HT-29 (cell line): ENCODE measurements around the gene VIM. TPM values are rescaled to one million over a fixed set of nuclear protein-coding genes. Genes with fewer than 3 reads are reported as not detected.

Source experiments
- DNase-seq: peaks from one replicate; pipeline ENCODE4 v3.0.0-alpha.2; 2015; ENCODE audit warnings: low spot score
- total RNA-seq: library from RNA; depleted of rRNA; stranded (reverse); fragments of >200 nt; shearing (Covaris generic); gene quantifications from 2 replicates; pipeline ENCODE4 v1.2.3, GENCODE V29; 2014

The VIM gene
- total RNA-seq, 1 experiment from 2014 or later, result not detected

- DNase-seq, result no peak
Measured at GRCh38 chr10:17209881-17210280, 18.2 kb upstream of the VIM start.

- DNase-seq, result no peak
Measured at GRCh38 chr10:17210361-17210760, 17.7 kb upstream of the VIM start.

- DNase-seq, result no peak
Measured at GRCh38 chr10:17212802-17213221, 15.2 kb upstream of the VIM start.

- DNase-seq, result no peak
Measured at GRCh38 chr10:17213646-17214349, 14.2 kb upstream of the VIM start.

GRCh38 chr10:17214526-17214925 is 13.5 kb upstream of the VIM start:
- DNase-seq, result no peak

GRCh38 chr10:17214971-17215781 is 12.9 kb upstream of the VIM start:
- DNase-seq, result no peak

- no peak for DNase-seq
Measured at GRCh38 chr10:17215782-17216122, 12.3 kb upstream of the VIM start.

GRCh38 chr10:17216217-17216900 is 11.7 kb upstream of the VIM start:
- DNase-seq, result peak; percentile 75

GRCh38 chr10:17216901-17217395 is 11.1 kb upstream of the VIM start:
- no peak for DNase-seq

GRCh38 chr10:17217631-17218232 is 10.3 kb upstream of the VIM start:
- no peak for DNase-seq

GRCh38 chr10:17219024-17219423 is 9.0 kb upstream of the VIM start:
- no peak for DNase-seq

- no peak for DNase-seq
Measured at GRCh38 chr10:17220652-17221100, 7.4 kb upstream of the VIM start.

GRCh38 chr10:17222329-17222728 is 5.7 kb upstream of the VIM start:
- no peak for DNase-seq

GRCh38 chr10:17225808-17226207 is 2.2 kb upstream of the VIM start:
- no peak for DNase-seq

GRCh38 chr10:17226891-17227303 is 1.1 kb upstream of the VIM start:
- DNase-seq, result no peak

- DNase-seq, result no peak
Measured at GRCh38 chr10:17227367-17228090, 512 bp upstream of the VIM start.

- no peak for DNase-seq
Measured at GRCh38 chr10:17229016-17229716, 1.1 kb downstream of the VIM start.

GRCh38 chr10:17229717-17229966 is 1.6 kb downstream of the VIM start:
- DNase-seq, result no peak

- peak; percentile 85 for DNase-seq
Measured at GRCh38 chr10:17229967-17230682, 2.1 kb downstream of the VIM start.

- no peak for DNase-seq
Measured at GRCh38 chr10:17231788-17232187, 3.7 kb downstream of the VIM start.
